SIG-M5 treated with dmso at 0.1 percent for 504 hours (cell line): Measurements from ENCODE around the gene CD200R1L.

Experiments used
- DNase-seq: peaks from one replicate; lab custom pipeline; 2025; ENCODE audit not compliant: unreplicated experiment; lab: John Stamatoyannopoulos, UW

Gene CD200R1L

DNA sequence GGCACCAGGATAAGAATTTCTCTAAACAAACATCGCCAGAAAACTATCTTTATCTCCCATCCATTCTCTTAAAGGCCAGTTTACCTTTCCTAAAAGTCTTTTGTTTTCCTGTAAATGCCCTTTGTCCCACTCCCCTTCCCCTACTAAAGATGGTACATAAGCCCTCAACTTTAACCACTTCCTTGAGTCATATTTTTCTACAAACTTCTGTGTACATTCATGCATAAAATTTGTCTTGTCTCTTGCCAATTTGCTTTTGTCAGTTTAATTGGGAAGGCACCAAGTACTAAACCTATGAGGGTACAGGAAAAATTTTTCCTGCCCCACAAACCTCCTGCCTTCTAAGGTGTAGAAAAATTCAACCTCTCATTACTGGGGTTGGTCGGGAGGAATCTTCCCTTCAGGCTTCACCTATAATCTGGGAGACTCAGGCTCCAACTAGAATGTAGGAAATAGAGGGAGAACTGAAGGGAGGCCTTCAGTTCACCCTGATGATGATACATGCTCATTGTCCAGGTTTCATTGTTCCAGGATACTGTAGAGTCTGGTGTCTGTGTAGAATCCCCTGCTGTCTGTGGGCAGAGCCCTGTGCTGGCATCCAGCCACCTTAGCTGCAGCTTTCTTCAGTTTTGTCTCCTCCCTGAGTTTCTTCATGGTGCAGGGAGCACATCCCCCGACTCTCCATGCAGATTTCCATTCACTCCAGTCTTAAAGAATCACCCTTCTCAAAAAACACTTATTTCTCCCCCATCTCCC is 53.2 kb downstream of the CD200R1L start:
- no peak for DNase-seq

GRCh38 chr3:112791736-112792135 is 54.9 kb downstream of the CD200R1L start:
- DNase-seq = no peak

DNA sequence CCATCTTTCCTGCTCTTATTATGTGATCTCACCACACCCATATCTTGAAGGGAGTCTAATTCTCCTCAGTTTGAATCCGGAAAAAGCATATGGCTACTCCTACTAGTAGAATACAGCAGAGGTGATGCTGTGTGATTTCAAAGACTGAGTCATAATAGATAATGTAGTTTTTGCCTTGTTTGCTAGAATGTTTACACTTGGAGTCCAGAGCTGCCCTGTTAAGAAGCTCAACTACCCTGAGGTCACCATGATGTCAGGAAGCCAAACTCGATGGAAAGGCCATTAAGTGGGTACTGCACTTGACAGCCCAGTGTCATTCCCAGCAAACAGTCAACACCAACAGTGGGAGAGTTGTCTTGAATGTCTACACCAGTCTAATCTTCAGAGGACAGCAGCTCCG is 56.9 kb downstream of the CD200R1L start:
- no peak for DNase-seq

GRCh38 chr3:112786881-112787579 is 59.6 kb downstream of the CD200R1L start:
- no peak for DNase-seq

DNA sequence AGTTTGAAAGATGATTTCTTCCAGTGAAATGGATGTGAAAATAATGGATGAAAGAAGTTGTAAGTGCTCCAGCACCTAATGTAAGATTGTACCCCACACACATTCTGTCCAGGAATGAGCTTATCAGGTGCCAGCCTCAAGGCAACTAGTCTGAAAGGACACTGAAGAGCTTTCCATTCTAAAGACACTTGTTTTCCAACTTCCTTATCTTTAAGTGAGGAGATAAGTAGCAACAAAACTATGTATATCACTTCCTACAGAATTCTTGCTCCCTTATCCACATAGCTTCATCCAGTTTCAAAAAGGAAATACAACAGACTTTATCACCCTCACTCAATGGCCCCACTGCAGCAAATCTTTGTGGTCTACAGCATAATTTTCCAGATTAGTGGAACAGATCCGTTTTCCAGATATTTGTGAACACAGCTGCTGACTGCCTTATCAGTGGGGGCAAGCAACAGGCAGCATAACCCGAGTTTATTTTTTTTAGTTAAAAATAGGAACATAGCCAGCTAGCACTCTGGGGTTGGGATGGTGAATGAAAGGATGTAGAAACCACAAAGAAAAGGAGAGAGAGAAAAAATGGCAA is 60.6 kb downstream of the CD200R1L start:
- no peak for DNase-seq

DNA sequence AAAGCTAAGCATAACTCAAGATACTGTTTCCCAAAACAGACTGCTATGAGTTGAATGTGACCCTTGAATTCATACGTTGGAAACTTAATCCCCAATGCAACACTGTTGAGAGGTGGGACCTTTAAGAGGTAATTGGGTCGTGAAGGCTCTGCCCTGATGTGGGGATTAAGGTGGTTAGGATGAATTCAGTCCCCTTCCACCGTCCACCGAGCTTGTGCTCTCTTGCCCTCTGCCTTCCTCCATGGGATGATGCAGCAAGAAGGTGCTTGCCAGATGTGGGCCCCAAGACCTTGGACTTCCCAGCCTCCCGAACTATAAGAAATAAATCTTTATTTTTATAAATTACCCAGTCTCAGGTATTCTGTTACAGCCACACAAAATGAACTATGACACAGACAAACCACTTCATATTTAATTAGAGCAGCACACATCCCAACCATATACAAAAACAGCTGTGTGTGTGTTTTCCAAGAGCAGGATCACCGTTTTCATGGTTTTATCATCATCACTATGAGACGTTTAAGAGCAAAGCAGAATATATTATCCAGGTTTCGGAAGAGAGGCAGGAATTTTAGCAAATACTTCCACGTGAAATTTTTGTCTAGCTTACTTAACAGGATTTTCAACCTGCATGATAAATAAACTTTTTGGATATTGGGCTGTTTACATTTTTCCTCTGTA is 61.2 kb downstream of the CD200R1L start:
- DNase-seq = no peak

DNA sequence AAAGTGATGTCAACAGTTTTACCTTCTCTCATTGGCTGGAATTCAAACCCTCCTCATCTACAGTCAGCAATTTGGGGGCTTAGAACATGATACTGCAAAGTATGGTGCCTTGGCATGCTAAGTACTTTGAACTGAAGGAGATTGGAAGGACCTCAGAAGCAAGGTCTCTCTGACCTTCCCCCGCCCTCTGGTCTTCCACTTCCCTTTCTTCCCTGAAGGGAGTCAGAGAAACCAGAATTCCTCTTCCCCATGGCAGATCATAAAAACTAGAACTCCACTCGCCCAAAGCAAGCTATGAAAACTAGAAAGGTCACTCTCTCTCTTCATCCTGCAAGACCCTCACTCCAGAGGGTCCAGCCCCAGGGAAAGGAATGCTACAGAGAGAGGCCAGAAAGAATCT is 64.2 kb downstream of the CD200R1L start:
- DNase-seq = no peak

DNA sequence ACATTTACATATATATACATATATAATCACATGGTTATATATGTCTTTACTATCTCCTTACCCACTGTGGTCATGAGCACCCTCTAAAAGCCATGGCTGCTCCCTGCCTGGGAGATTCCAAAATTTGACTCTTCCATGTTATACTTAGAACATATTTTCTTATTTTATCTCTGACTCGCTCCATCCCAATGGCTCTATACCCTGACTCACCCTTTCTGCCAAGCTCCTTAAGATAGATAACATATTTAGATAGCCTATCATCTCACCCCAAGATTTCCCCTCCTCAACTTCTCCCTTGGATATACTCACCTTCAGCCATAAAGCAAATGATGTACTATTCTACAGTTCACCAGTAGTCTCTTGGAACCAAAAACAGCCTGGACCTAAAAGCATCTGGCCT is 65.1 kb downstream of the CD200R1L start:
- DNase-seq = no peak

DNA sequence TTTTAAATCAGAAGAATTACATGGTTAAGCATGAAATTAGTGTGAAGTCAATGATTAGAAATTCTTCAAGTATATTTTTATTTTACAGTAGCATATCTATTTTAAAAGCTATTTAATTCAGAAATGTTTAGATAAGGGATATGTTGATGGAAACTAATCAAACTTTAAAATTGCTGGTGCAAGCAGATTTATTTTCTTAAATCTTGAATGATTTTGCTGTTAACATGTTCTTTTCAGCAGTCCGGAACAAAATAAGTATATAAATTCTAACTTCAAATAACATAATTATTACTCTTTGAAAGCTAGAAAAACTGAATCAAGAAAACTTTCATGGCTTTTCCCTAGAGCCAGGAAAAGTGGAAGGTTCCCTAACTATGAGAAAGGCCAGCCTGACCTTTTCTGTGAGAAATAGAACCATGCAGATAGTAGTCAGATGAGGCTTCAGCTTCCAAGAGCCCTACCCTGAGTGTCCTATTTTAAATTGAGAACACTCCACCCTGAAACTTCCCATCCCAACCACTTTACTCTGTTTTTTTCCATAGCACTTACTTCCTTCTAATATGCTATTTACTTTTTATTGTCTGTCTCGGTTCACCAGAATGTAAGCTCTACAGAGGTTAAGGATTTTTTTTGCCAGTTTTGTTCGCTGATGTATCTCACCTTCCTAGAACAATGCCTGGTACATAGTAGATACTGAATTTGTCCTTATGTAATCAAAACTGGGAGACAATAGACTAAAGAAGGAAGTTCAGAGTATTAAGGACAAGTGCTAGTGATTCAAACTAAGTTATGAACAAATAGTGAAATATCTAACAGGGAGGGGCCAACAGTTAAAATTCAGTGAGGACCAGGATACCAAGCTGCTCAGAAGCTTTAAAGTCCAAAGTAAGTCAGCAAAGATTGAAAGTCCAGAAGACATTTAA is 66.8 kb downstream of the CD200R1L start:
- no peak for DNase-seq

DNA sequence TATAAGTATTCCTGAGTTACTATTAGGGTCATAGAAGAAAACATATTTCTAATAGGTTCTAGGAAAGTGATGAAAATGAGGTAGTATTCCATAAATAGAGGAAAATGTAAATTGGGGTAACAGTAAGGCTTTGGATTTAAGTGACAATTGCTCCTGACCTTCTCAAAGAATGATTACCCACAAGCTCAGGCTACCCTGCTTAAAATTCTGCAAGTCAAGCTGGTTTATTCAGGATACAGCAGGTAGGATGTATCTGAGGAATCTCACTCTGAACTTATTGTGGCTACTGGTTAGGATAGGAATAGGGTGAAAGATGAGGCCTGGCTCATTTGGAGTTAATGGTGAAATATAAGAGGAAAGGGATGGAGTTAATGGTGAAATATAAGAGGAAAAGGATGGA is 67.7 kb downstream of the CD200R1L start:
- no peak for DNase-seq

GRCh38 chr3:112778353-112778948 is 68.2 kb downstream of the CD200R1L start:
- peak; percentile 16 for DNase-seq

- DNase-seq = no peak
These were observed 68.9 kb downstream of the CD200R1L start for GRCh38 chr3:112777811-112778210.

DNA sequence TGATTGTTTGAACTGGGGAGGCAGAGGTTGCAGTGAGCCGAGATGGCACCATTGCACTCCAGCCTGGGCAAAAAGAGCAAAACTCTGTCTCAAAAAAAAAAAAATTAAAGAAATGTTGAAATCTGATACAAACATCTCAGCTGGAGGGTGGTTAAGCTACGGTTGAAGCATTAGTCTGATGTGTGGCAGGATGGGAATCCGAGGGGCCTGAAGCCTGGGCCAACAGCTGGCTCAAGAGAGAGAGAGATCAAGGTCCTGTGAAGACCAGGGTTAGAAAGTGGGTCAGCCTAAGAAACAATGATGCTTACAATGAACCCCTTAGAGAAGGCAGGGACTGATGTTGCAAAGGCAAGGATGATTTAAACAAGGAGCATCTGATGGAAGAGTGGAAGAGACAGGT is 69.8 kb downstream of the CD200R1L start:
- DNase-seq = no peak

- peak; percentile 29 for DNase-seq
These were observed 70.7 kb downstream of the CD200R1L start for GRCh38 chr3:112776000-112776399.

- no peak for DNase-seq
These were observed 71.5 kb downstream of the CD200R1L start for GRCh38 chr3:112775011-112775742.

- DNase-seq = no peak
These were observed 72.3 kb downstream of the CD200R1L start for GRCh38 chr3:112774293-112774926.

DNA sequence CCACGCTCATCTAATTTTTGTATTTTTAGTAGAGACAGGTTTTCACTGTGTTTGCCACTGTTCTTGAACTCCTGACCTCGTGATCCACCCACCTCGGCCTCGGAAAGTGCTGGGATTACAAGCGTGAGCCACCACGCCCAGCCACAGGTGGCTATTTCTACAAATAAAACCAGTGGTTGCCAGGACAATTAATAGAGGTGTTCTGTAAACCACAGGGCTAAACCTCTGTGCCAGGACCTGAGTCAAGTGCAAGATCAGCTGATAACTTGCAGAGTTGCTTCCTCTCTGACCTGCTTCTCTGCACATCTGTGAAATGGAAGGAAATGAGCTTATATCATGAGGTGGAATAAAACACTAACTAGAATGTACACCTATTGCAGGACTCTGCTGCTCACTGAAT is 72.8 kb downstream of the CD200R1L start:
- DNase-seq = no peak

DNA sequence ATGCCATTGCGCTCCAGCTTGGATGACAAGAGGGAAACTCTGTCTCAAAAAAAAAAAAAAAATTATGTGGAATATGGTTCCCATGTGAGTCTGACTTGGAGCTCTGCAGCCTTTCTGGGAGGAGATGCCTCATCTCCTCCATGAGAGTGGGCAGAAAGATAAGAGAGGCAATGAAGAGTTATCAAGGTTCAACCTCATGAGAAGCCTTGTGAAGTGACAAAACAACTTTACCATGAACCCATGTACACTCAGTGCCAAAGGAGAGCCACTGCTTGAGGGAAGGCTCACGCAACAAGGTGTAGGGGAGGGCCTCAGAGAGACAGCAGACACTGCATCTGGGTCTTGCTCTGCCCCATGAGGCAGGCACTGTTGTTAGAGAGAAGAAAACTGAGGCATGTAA is 75.7 kb downstream of the CD200R1L start:
- DNase-seq = no peak

GRCh38 chr3:112770032-112770626 is 76.5 kb downstream of the CD200R1L start:
- no peak for DNase-seq
